ENCODE measurements around the gene ZBTB7C. TPM values are rescaled to one million over a fixed set of nuclear protein-coding genes. Genes with fewer than 3 reads are reported as not detected.

Gene ZBTB7C
- total RNA-seq, 1 experiment from 2014 or later: 0.33 TPM

- DNase-seq: no peak
- H2AK5ac ChIP-seq (ENCODE audit: insufficient read length, low read length): no peak overlapping the region
- no peak overlapping the region for H3K4me2 ChIP-seq (ENCODE audit: insufficient read depth, insufficient read length, low read length)
- no peak overlapping the region for H2BK5ac ChIP-seq (ENCODE audit: insufficient read length, low read length)
- H2BK12ac ChIP-seq (ENCODE audit: insufficient read length, low read depth, low read length): no peak overlapping the region
- no peak overlapping the region for H2BK20ac ChIP-seq (ENCODE audit: low read depth, low read length, poor library complexity, severe bottlenecking)
- H4K20me1 ChIP-seq (ENCODE audit: control insufficient read depth, insufficient read depth, insufficient read length): no peaks in the 10 kb centered on the region
- Mint-ChIP-seq H3K9me3 (no peaks in the 10 kb centered on the region), H3K4me3 (no peak overlapping the region), H3K36me3 (ENCODE audit: insufficient read depth in 1 of 3, low read depth in 3 of 3) (no peaks in the 10 kb centered on the region), H3K27me3 (ENCODE audit: low read depth) (peaks cover 46% of the 10 kb centered on the region), H3K27ac (no peak overlapping the region), H3K4me1 (peaks cover 26 to 33% of the 10 kb centered on the region in 2 experiments)
- H3K56ac ChIP-seq (ENCODE audit: insufficient read length, low read depth, low read length): no peak overlapping the region
- no peaks in the 10 kb centered on the region for H3K9me3 ChIP-seq (ENCODE audit: control insufficient read depth, low read depth, low read length)
- no peak overlapping the region for H3K18ac ChIP-seq (ENCODE audit: insufficient read length, low read depth, low read length)
- no peak overlapping the region for H4K91ac ChIP-seq (ENCODE audit: insufficient read length, low read depth, low read length)
- H3K14ac ChIP-seq (ENCODE audit: insufficient read depth, low read length): no peak overlapping the region
- no peak overlapping the region for H2BK120ac ChIP-seq (ENCODE audit: low read depth, low read length, poor library complexity, severe bottlenecking)
- no peak overlapping the region for H3K23ac ChIP-seq (ENCODE audit: insufficient read length, low read depth, low read length)
- H3K4ac ChIP-seq (ENCODE audit: low read depth, low read length): no peak overlapping the region
- no peak for TF ChIP-seq CTCF (conservative IDR thresholded peaks at IDR 0.05)
- no peak overlapping the region for H2AFZ ChIP-seq (ENCODE audit: low read length)
- no peak overlapping the region for H4K8ac ChIP-seq (replicated peaks; ENCODE audit: insufficient read length, low read depth, low read length)
- no peak overlapping the region for H3T11ph ChIP-seq (ENCODE audit: low read length)
- H3K4me1 ChIP-seq (ENCODE audit: insufficient read depth, low read length): peaks cover 7% of the 10 kb centered on the region; the same call in 1 of the 2 replicates
- no CpG with 5 or more reads among the region's 4 CpGs for WGBS (ENCODE audit: extremely low coverage, insufficient read length, low lambda C conversion rate)
- H3K27me3 ChIP-seq (ENCODE audit: insufficient read depth, low read length): peaks cover 14% of the 10 kb centered on the region; the same call in 1 of the 2 replicates
- H3K79me1 ChIP-seq (ENCODE audit: insufficient read depth, low read depth, low read length, poor library complexity, severe bottlenecking): no peaks in the 10 kb centered on the region
- no peaks in the 10 kb centered on the region for H3K79me2 ChIP-seq (ENCODE audit: insufficient read depth, low read length)
- peaks cover 9% of the 10 kb centered on the region for H3K23me2 ChIP-seq (ENCODE audit: insufficient read length, low read depth, low read length, poor library complexity, severe bottlenecking)
- H2BK15ac ChIP-seq (ENCODE audit: low read depth, low read length): no peak overlapping the region
- no peak overlapping the region for H3K9ac ChIP-seq (ENCODE audit: extremely low read depth, insufficient read length, low read length)
- H3K27ac ChIP-seq (ENCODE audit: insufficient read length, low read depth, low read length): no peak overlapping the region
- no peak overlapping the region for H4K5ac ChIP-seq (ENCODE audit: insufficient read length, low read depth, low read length)
Measured at GRCh38 chr18:48164116-48164515, 245.1 kb downstream of the ZBTB7C start.

Measured in H9 (cell line).